NCI-H2171 treated with DMSO at 0.1 percent for 48 hours (cell line): ENCODE results near the gene FBXL5.

Source experiments
- DNase-seq: peaks from one replicate; lab custom pipeline; 2025; lab: John Stamatoyannopoulos, UW

Gene FBXL5

GRCh38 chr4:15558561-15558960 lies 96.6 kb downstream of the FBXL5 start:
- DNase-seq: no peak

- no peak for DNase-seq
These were observed 97.2 kb downstream of the FBXL5 start for GRCh38 chr4:15557786-15558550.

- no peak for DNase-seq
These were observed 98.6 kb downstream of the FBXL5 start for GRCh38 chr4:15556511-15557092.
